H1 (cell line): ENCODE measurements around the gene PCDHB5. TPM values are rescaled to one million over a fixed set of nuclear protein-coding genes. Genes with fewer than 3 reads are reported as not detected.

ENCODE experiments used
- CTCF ChIA-PET: fragments of 300-600 bp; sonication (Branson Sonifier 250); formaldehyde crosslinking; loops from one replicate; lab custom pipeline; 2021; ENCODE audit not compliant: partially characterized antibody; lab: Charles Lee
- POLR2A ChIA-PET: fragments of 300-600 bp; sonication (Branson Sonifier 250); formaldehyde crosslinking; loops from one replicate; lab custom pipeline; 2021; ENCODE audit warnings: inconsistent platforms; ENCODE audit not compliant: partially characterized antibody; lab: Charles Lee
- DNase-seq, 2 experiments: peaks; one replicate each; pipeline versions ENCODE4 v3.0.0 to v3.0.0-alpha.2; 2010 to 2022; ENCODE audit warnings: low spot score in 2 of 2, low read depth in 1 of 2, mixed read lengths in 1 of 2
- FAIRE-seq: peaks from 2 replicates; lab custom pipeline; 2011; peaks lifted over from hg19 to GRCh38; lab: Jason Lieb, UNC
- H2AFZ ChIP-seq: 2 replicates; pipeline ENCODE4 v1.8.1; 2012; ENCODE audit warnings: low read length, inconsistent platforms
- H2AK5ac ChIP-seq: 2 replicates; pipeline ENCODE4 v1.6.1; 2013; ENCODE audit warnings: low read depth, low read length
- H2BK120ac ChIP-seq: replicated peaks from 2 replicates; pipeline ENCODE3; 2013; ENCODE audit warnings: low read depth, low read length, inconsistent platforms
- H2BK12ac ChIP-seq: 2 replicates; pipeline ENCODE4 v1.6.1; 2013; ENCODE audit warnings: low read depth, low read length
- H2BK15ac ChIP-seq: 2 replicates; pipeline ENCODE4 v1.6.1; 2013; ENCODE audit warnings: low read length
- H2BK20ac ChIP-seq: 2 replicates; pipeline ENCODE4 v1.6.1; 2013; ENCODE audit warnings: low read length
- H2BK5ac ChIP-seq: 2 replicates; pipeline ENCODE4 v1.6.1; 2013; ENCODE audit warnings: low read depth, low read length
- H3K14ac ChIP-seq: 2 replicates; pipeline ENCODE4 v1.6.1; 2013; ENCODE audit warnings: inconsistent platforms; ENCODE audit not compliant: insufficient read length
- H3K18ac ChIP-seq: 2 replicates; pipeline ENCODE4 v1.6.1; 2013; ENCODE audit warnings: low read length; ENCODE audit errors: extremely low read depth
- H3K23ac ChIP-seq: 2 replicates; pipeline ENCODE4 v1.6.1; 2013; ENCODE audit warnings: inconsistent platforms; ENCODE audit not compliant: insufficient read length
- H3K23me2 ChIP-seq: 2 replicates; pipeline ENCODE4 v1.6.1; 2013; ENCODE audit warnings: low read depth, low read length
- H3K27ac ChIP-seq: 2 replicates; pipeline ENCODE4 v1.6.1; 2011; ENCODE audit warnings: low read depth, low read length, inconsistent platforms
- H3K27me3 ChIP-seq, 4 experiments: replicated peaks in 1 of 4; 1 replicate in 1 of 4; 2 replicates in 3 of 4; pipeline versions ENCODE4 v1.6.1 to v1.8.1; 2011 to 2013; ENCODE audit warnings: low read length in 3 of 4, mild to moderate bottlenecking in 3 of 4, inconsistent platforms in 2 of 4, mixed read lengths in 2 of 4, moderate library complexity in 1 of 4; ENCODE audit not compliant: control insufficient read depth in 3 of 4, insufficient read depth in 3 of 4; ENCODE audit errors: extremely low read depth in 1 of 4
- H3K36me3 ChIP-seq, 4 experiments: 2 replicates each; pipeline versions ENCODE4 v1.6.1 to v1.8.1; 2011 to 2013; ENCODE audit warnings: mild to moderate bottlenecking in 4 of 4, low read length in 3 of 4, moderate library complexity in 2 of 4, control low read depth in 1 of 4, inconsistent platforms in 1 of 4; ENCODE audit not compliant: insufficient read depth in 4 of 4, control insufficient read depth in 2 of 4
- H3K4ac ChIP-seq: replicated peaks from 2 replicates; pipeline ENCODE3; 2013; ENCODE audit warnings: low read length, low read depth, mixed read lengths, inconsistent platforms; ENCODE audit not compliant: insufficient read length
- H3K4me1 ChIP-seq, 4 experiments: replicated peaks in 1 of 4; 1 replicate in 1 of 4; 2 replicates in 3 of 4; pipeline versions ENCODE4 v1.6.1 to v1.8.1; 2011 to 2013; ENCODE audit warnings: low read length in 3 of 4, inconsistent platforms in 2 of 4, mixed read lengths in 1 of 4; ENCODE audit not compliant: insufficient read depth in 4 of 4, control insufficient read depth in 3 of 4
- H3K4me2 ChIP-seq, 2 experiments: 2 replicates each; pipeline versions ENCODE4 v1.6.1 to v1.8.1; 2011 to 2013; ENCODE audit warnings: low read depth in 2 of 2, low read length in 2 of 2, control low read depth in 1 of 2, inconsistent platforms in 1 of 2, mild to moderate bottlenecking in 1 of 2; ENCODE audit not compliant: insufficient read depth in 1 of 2
- H3K4me3 ChIP-seq, 4 experiments: fragments of 200-600, 300-600 bp in 1 of 4; sonication (generic), shearing (Covaris generic), sonication (Bioruptor Twin) in 1 of 4; 2 replicates each; pipeline versions ENCODE4 v1.5.1 to v1.8.1; 2011 to 2016; ENCODE audit warnings: low read length in 4 of 4, low read depth in 3 of 4, control low read depth in 2 of 4, inconsistent platforms in 2 of 4, mild to moderate bottlenecking in 2 of 4, mixed read lengths in 1 of 4, moderate library complexity in 1 of 4; ENCODE audit not compliant: insufficient read depth in 2 of 4; ENCODE audit errors: extremely low read depth in 1 of 4
- H3K56ac ChIP-seq: replicated peaks from 2 replicates; pipeline ENCODE3; 2013; ENCODE audit warnings: low read depth, mild to moderate bottlenecking, mixed read lengths, low read length, inconsistent platforms; ENCODE audit not compliant: insufficient read length
- H3K79me1 ChIP-seq: 2 replicates; pipeline ENCODE4 v1.6.1; 2013; ENCODE audit warnings: low read depth, low read length, control low read depth
- H3K79me2 ChIP-seq, 2 experiments: 2 replicates each; pipeline versions ENCODE4 v1.6.1 to v1.8.1; 2012 to 2013; ENCODE audit warnings: low read length in 2 of 2, mild to moderate bottlenecking in 2 of 2, inconsistent platforms in 1 of 2; ENCODE audit not compliant: insufficient read depth in 2 of 2, control insufficient read depth in 1 of 2
- H3K9ac ChIP-seq, 4 experiments: replicated peaks in 1 of 4; 1 replicate in 1 of 4; 2 replicates in 3 of 4; pipeline versions ENCODE4 v1.6.1 to v1.8.1; 2011 to 2013; ENCODE audit warnings: low read depth in 3 of 4, low read length in 3 of 4, control low read depth in 2 of 4, mild to moderate bottlenecking in 2 of 4, moderate library complexity in 2 of 4, inconsistent platforms in 1 of 4; ENCODE audit errors: extremely low read depth in 1 of 4
- H3K9me3 ChIP-seq, 2 experiments: 2 replicates each; pipeline versions ENCODE4 v1.6.1 to v1.8.1; 2012 to 2013; ENCODE audit warnings: mild to moderate bottlenecking in 2 of 2, moderate library complexity in 2 of 2, control low read depth in 1 of 2, inconsistent platforms in 1 of 2, low read depth in 1 of 2, low read length in 1 of 2, mixed read lengths in 1 of 2; ENCODE audit not compliant: insufficient read depth in 2 of 2
- H4K20me1 ChIP-seq, 2 experiments: replicated peaks in 1 of 2; 2 replicates each; pipeline versions ENCODE3 to v1.8.1; 2011 to 2013; ENCODE audit warnings: inconsistent platforms in 2 of 2, low read length in 2 of 2, mild to moderate bottlenecking in 1 of 2; ENCODE audit not compliant: insufficient read depth in 2 of 2, control insufficient read depth in 1 of 2
- H4K5ac ChIP-seq: 2 replicates; pipeline ENCODE4 v1.6.1; 2013; ENCODE audit warnings: low read length, low read depth, mixed read lengths, inconsistent platforms; ENCODE audit not compliant: insufficient read length
- H4K8ac ChIP-seq: 2 replicates; pipeline ENCODE4 v1.8.0; 2013; ENCODE audit warnings: mild to moderate bottlenecking, moderate library complexity, low read length, inconsistent platforms; ENCODE audit not compliant: insufficient read depth; ENCODE audit errors: extremely low read depth
- H4K91ac ChIP-seq: replicated peaks from 2 replicates; pipeline ENCODE3; 2013; ENCODE audit warnings: low read length, mixed read lengths, inconsistent platforms; ENCODE audit not compliant: insufficient read length
- ATF3 ChIP-seq: IDR thresholded peaks from 2 replicates; pipeline ENCODE4 v1.6.1; 2011; ENCODE audit warnings: low read depth, mild to moderate bottlenecking, low read length; ENCODE audit not compliant: insufficient read depth
- CHD1 ChIP-seq: IDR thresholded peaks from 2 replicates; pipeline ENCODE4 v1.6.1; 2012; ENCODE audit warnings: low read depth, low read length, improper control_type of control experiment
- EGR1 ChIP-seq: IDR thresholded peaks from 2 replicates; pipeline ENCODE4 v1.6.1; 2011; ENCODE audit warnings: low read depth, low read length, borderline replicate concordance
- EP300 ChIP-seq, 2 experiments: IDR thresholded peaks; 1 replicate in 1 of 2; 2 replicates in 1 of 2; pipeline ENCODE4 v1.6.1; 2011 to 2012; ENCODE audit warnings: low read depth in 2 of 2, low read length in 2 of 2, mild to moderate bottlenecking in 2 of 2, borderline replicate concordance in 1 of 2, inconsistent platforms in 1 of 2, moderate library complexity in 1 of 2
- KDM1A ChIP-seq: fragments of 200-600, 300-600 bp; sonication (generic); IDR thresholded peaks from 2 replicates; pipeline ENCODE4 v1.7.1; 2016; ENCODE audit warnings: mild to moderate bottlenecking, low read length, borderline replicate concordance
- MAFK ChIP-seq: IDR thresholded peaks from 2 replicates; pipeline ENCODE4 v1.6.1; 2012; ENCODE audit warnings: low read depth, mild to moderate bottlenecking, improper control_type of control experiment, low read length
- RBBP5 ChIP-seq: IDR thresholded peaks from 2 replicates; pipeline ENCODE4 v1.7.1; 2012; ENCODE audit warnings: low read depth, mild to moderate bottlenecking, inconsistent platforms, low read length, moderate library complexity, borderline replicate concordance
- TBP ChIP-seq: IDR thresholded peaks from 2 replicates; pipeline ENCODE4 v1.6.1; 2011; ENCODE audit warnings: low read depth, low read length, improper control_type of control experiment
- WGBS, 2 experiments: shearing (Covaris generic) in 1 of 2; methylation state at CpG; one replicate each; pipeline versions ENCODE4 v1.1.6 to v1.1.7; 2013 to 2015; ENCODE audit warnings: low lambda C conversion rate in 2 of 2, mixed read lengths in 2 of 2, inconsistent platforms in 1 of 2, low coverage in 1 of 2, missing lambda C conversion rate in 1 of 2; ENCODE audit not compliant: insufficient replicate concordance in 2 of 2, insufficient coverage in 1 of 2, insufficient read length in 1 of 2; ENCODE audit errors: extremely low coverage in 1 of 2, missing lambda C conversion rate in 1 of 2; 5-methylcytosine and 5-hydroxymethylcytosine counted together
- polyA plus RNA-seq, 7 experiments: library from polyadenylated mRNA; depleted of rRNA in 3 of 7; stranded (reverse) in 5 of 7; unstranded in 2 of 7; fragments of >200 nt in 5 of 7; fragments of 200-250 nt in 2 of 7; gene quantifications; 1 replicate in 5 of 7; 2 replicates in 1 of 7; 4 replicates in 1 of 7; pipeline versions ENCODE4 v1.2.1 to v1.2.3, GENCODE V29; 2011 to 2013; ENCODE audit warnings: missing spikeins in 2 of 7, mixed read lengths in 2 of 7
- total RNA-seq: library from RNA; stranded (reverse); fragmentation: NEBNext Ultra II Directional; extraction: Animal tissue kit (Norgen Biotek cat#: 25700); gene quantifications from 2 replicates; pipeline ENCODE4 v1.2.1, GENCODE V29; 2021

Gene PCDHB5
- total and polyA plus RNA-seq, 2 of the 8 experiments (the other 6 are each of a cell fraction or from before 2014, with no cell fraction given) = 2.4 to 8.2 TPM

GRCh38 chr5:141105350-141105749 is 29.7 kb upstream of the PCDHB5 start:
- Histone ChIP-seq H3K36me3 (peaks cover 0 to 15% (median 3%) of the 10 kb centered on the region in 4 experiments; a peak in 3 of 8 replicates), H3K4me1 (no peaks in the 10 kb centered on the region; a peak in 2 of 7 replicates), H4K91ac (no peak overlapping the region), H3K4me3 (no peak overlapping the region), H2AK5ac (no peak overlapping the region), H3K4me2 (no peak overlapping the region), H3K14ac (no peak overlapping the region), H3K9me3 (no peaks in the 10 kb centered on the region; a peak in 2 of 4 replicates), H3K79me1 (no peaks in the 10 kb centered on the region), H2BK12ac (no peak overlapping the region), H4K5ac (no peak overlapping the region), H3K23ac (no peak overlapping the region), H3K27ac (no peak overlapping the region), H4K20me1 (no peaks in the 10 kb centered on the region), H2BK120ac (no peak overlapping the region), H4K8ac (no peak overlapping the region), H2AFZ (no peak overlapping the region), H2BK5ac (no peak overlapping the region), H3K56ac (no peak overlapping the region), H3K9ac (no peak overlapping the region), H3K79me2 (no peaks in the 10 kb centered on the region), H3K18ac (no peak overlapping the region), H2BK20ac (no peak overlapping the region), H3K23me2 (no peaks in the 10 kb centered on the region), H3K27me3 (no peaks in the 10 kb centered on the region), H3K4ac (no peak overlapping the region), H2BK15ac (no peak overlapping the region)
- WGBS, 2 experiments = 87% methylated on average over 2 of the region's 2 CpGs; no CpG with 5 or more reads in 1 of the 2 experiments
- TF ChIP-seq MAFK = no peak
- TF ChIP-seq EP300 (IDR thresholded peaks at IDR 0.05; ENCODE audit: borderline replicate concordance in 1 of 2, low read depth in 2 of 2, low read length in 2 of 2) = no peak
- TF ChIP-seq TBP = no peak
- TF ChIP-seq RBBP5 = no peak
- no peak for TF ChIP-seq EGR1
- TF ChIP-seq CHD1 = no peak
- no peak for TF ChIP-seq KDM1A
- no peak for TF ChIP-seq ATF3
- FAIRE-seq (no peak), DNase-seq (no peak)
- POLR2A ChIA-PET = interaction anchor here (1.8 kb wide), 1 partner anchor 11 kb away, joined by 8 read pairs; the partner anchor contains the start of gene PCDHB2
- CTCF ChIA-PET = interaction anchor here (1.3 to 2.5 kb wide), 2 partner anchors 11 to 16 kb away, joined by 4 to 11 read pairs; partner anchors contain the start of genes PCDHB2 and PCDHB4
